Astrocyte of the hippocampus (primary cell): ENCODE measurements around the gene BMPR1A.
A peak's percentile ranks its signal among the peaks of the same experiment; 100 is the strongest.

Experiments used
- DNase-seq: peaks from one replicate; pipeline ENCODE4 v3.0.0; 2011; ENCODE audit warnings: low read depth, low spot score

Gene BMPR1A

GRCh38 chr10:86955501-86956194 lies 199.2 kb downstream of the BMPR1A start:
- DNase-seq: no peak

DNA sequence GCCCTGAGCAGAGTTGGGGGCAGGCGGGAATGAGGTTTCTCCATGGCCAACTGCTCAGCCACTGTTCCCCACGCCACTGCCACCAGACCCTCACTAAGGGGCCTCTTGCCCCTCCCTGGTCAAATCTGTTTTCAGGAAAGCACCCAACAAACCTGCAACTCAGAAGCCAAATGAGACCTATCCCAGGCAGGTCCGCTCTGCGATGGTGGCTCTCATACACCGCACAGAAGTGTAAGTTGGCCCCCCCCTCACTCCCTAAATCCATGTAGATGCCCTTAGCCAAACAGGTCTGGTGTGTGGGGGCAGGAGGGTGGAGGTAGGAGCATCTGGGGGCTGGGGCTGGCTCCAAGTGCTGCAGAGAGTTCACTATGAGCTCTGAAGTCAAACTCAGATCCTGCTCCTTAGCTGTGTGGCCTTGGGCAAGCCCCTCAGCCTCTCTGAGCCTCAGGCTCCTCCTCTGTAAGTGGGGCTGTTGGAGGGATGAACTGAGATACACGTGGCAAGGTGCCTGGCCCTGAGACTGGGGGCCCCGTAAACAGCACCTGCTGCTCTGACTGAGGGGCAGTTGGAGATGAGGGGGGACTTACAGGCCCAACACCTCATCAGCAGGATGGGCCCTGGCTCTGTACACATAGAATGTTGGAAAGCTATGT lies 199.9 kb downstream of the BMPR1A start:
- no peak for DNase-seq

- no peak for DNase-seq
Observed at GRCh38 chr10:86956848-86957448, 200.5 kb downstream of the BMPR1A start.

- no peak for DNase-seq
Observed at GRCh38 chr10:86957471-86958115, 201.2 kb downstream of the BMPR1A start, which contains the start of gene MMRN2. TSS of gene MMRN2 (minus strand) at chr10:86957615. CDS start at chr10:86957541, 74 bp downstream.

DNA sequence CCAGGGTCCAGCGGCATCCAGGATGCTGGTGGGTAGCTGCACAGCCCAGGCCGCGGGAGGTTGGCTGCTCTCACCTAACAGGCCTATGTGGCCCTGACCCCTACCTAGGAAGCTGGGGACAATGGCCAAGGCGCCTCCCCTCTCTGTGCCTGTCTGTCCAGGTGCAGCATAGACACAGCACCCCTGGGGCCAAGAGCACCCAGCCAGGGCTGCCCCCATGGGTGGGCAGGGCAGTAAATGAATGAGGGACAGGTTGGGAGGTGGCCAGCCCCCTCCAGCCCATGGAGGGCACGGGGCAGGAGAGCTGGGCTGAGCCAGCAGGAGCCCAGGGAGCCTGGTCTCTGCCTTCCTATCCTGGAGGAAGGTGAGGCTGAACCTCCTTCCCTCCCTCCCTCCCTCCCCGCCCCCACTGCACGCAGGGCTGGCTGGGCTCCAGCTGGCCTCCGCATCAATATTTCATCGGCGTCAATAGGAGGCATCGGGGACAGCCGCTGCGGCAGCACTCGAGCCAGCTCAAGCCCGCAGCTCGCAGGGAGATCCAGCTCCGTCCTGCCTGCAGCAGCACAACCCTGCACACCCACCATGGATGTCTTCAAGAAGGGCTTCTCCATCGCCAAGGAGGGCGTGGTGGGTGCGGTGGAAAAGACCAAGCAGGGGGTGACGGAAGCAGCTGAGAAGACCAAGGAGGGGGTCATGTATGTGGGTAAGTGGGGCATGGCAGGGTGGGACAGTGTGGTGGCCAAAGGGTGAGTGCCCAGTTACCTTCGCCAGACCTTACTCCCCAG lies 201.9 kb downstream of the BMPR1A start, which contains the start of gene SNCG:
Gene SNCG (plus strand): TSS at position 484 of the 785 bp plus-strand sequence. CDS start 99 bp downstream, at position 583.
- peak; percentile 45 for DNase-seq

GRCh38 chr10:86958901-86959736 lies 202.7 kb downstream of the BMPR1A start:
- peak; percentile 44 for DNase-seq

GRCh38 chr10:86959737-86960002 lies 203.3 kb downstream of the BMPR1A start:
- DNase-seq: no peak

GRCh38 chr10:86960003-86960862 lies 203.8 kb downstream of the BMPR1A start:
- peak; percentile 65 for DNase-seq

DNA sequence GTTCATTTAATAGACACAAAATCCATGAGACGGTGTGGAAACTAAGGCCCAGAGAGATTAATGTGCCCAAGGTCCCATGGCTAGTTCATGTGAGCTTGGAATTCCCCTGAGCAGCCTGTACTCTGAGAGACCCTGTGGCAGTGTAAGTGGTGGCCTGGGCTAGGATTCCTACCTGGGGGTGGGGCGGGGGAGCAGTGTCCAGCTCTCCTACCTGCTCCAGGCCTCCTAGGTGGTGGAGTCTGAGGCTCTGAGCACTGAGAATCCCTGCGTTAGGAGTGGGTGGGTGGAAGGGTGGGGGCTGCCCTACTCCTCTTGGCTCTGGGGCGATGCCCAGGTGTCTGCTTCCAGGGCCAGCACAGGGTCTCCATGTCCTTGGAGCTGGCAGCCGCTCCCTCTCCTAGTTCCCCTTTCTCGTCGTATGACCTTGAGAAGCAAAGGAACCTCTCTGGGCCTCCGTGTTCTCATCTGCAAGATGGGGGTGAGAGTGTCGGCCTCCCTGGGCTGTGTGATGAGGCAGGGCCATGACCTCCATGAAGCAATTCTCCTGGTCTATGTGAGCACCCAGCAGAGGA lies 204.5 kb downstream of the BMPR1A start:
- DNase-seq: no peak

DNA sequence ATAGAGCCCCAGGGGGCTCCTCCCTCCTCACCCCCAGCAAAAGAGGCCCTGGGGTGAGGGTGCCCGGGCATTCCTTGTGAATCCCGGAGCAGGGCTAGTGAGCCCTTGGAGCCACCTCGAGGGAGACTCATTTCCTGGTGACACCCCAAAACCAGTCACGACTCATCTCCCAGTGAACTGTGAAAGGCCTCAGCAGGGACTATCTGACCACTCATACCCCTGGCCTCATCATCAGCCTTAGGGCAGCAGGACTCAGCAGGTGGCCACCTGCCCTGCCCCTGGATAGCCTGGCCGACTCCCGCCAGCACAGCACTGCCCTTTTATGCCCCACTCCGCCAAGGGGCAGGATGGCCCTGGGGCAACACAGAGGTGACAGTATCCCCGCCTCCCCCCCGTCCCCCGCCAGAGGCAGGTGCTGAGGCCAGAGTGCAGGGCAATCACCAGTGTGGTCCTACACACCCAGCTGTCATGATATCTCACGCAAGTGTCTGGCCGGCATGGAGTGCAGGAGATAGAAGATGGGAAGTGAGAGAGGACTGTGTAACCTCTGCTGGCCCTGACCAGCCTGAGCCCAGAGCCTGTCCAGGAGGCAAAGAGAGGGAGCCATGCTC lies 205.2 kb downstream of the BMPR1A start:
- DNase-seq: no peak

- no peak for DNase-seq
Observed at GRCh38 chr10:86962136-86962980, 205.9 kb downstream of the BMPR1A start.

- no peak for DNase-seq
Observed at GRCh38 chr10:86962981-86963310, 206.5 kb downstream of the BMPR1A start.

DNA sequence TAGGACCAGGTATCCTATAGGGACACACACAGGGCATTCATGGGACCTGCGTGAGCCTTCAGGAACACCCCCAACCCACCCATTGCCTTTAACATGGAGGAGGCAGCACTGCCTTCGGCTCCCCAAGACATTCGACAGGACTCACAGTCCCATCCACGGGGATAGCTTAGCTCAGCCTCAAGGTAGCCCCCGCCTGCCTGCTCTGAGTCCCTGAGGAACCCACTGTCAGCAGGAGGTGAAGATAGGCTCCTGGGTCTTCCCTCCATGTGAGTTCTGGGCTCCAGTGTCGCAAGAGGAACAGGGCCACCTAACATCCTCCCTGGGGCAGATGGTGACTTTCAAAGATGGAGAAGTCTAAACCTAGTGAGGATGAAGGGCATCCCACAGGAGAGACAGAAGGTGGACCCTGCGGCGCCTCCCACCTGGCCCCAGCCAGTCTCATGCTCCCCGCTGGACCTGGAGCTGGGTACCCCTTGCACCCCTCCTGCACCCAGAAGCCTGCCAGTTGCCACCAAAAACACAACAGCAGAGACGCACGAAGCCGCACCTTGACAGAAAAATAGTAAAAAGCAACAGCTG lies 207.0 kb downstream of the BMPR1A start:
- DNase-seq: no peak

DNA sequence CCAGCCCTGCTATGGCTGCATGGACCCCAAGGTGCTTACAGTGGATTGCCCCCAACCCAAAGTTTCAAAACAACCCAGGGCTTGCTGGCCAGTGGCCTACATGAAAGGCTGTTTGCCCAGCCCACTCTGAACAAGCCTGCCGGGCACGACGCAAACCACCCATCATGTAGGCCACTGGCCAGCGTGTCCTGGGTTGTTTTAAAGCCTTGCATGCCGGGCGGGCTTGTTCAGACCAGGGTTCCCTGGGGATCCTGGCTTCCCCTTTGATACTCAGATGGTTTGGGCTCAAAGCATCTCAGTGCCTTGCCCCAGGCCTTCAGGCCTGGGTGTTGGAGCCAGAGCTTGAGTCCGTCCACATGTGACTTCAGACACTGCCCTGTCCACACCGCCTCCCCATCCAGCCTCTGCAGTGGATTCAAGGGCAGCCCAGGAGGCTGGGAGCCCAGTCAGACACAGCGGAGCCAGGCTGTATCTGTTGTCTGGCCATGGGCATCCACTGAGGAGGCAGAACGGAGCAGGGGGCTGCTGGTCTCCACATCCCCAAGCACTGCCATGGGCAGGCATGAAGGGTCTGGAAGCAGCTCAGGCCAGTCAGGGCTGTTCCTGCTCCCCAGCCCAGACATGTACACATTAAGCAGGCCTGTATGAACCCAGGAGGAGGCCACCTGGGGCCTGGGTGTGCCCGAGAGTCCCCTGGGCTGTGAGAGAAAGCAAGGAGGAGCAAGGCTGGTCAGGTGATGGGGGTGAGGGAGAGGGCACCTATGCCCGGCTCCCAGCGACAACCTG lies 207.8 kb downstream of the BMPR1A start:
- no peak for DNase-seq

- DNase-seq: no peak
Observed at GRCh38 chr10:86964847-86965190, 208.4 kb downstream of the BMPR1A start.

DNA sequence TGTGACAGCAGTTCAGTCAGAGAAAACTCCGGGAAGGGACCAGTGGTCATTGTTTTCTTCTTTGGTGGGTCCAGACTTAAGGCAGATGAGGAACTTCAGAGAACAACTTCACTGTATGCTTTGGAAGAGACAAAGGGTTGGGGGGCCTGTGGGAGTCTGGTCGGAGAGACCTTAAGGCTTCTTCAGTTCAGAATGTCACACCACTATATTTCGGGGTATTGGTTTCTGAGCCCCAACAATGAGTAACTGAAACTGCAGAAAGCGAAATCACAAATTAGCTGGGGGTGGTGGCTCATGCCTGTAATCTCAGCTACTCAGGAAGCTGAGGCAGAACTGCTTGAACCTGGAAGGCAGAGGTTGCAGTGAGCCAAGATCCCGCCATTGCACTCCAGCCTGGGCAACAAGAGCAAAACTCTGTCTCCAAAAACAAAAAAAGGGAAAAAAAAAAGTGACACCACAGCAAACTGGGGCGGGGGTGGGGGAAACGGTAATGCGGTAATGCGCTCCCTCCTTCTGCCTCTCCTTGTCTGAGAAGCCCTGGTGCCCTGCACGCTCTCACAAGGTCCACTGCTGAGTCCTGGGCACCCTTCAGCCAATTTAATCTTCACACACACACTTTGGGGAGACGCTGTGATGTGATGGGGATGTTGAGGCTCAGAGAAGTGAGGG lies 209.7 kb downstream of the BMPR1A start:
- no peak for DNase-seq

DNA sequence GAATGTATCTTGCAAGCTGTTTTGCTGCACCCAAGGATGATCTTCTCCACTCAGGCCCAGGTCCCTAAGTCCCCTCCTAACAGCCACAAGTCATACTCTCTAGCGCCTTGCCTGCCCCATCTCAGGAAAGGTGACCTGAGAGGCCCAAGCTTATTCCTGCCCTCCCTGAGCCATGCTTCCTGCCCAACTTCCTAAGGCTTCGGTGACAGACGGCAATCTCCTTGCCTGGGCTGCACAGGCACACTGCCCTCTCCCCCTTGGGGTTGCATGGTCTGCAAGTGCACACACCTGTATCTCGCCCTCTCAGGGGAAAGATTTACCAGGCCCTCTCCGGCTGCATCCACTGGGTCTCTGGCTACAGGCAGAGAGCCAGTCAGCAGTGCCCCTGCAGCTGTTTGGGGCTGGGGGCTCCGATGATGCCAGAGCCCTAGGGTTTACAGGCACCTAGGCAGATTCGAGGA lies 211.1 kb downstream of the BMPR1A start:
- DNase-seq: no peak
